Esophagus muscularis mucosa (tissue), 4 donors: ENCODE results near the gene OSGIN1. TPM values are rescaled to one million over a fixed set of nuclear protein-coding genes. Genes with fewer than 3 reads are reported as not detected.

ENCODE experiments used
- DNase-seq: peaks from one replicate; pipeline ENCODE4 v3.0.0-alpha.2; 2017; ENCODE audit errors: extremely low spot score
- H3K27ac ChIP-seq, 4 donors: fragments of 200-600 bp; sonication (generic); replicated peaks in 1 of 4; 1 replicate in 3 of 4; 2 replicates in 1 of 4; pipeline ENCODE4 v1.5.1; 2016 to 2019; ENCODE audit warnings: mild to moderate bottlenecking in 1 of 4
- H3K27me3 ChIP-seq, 4 donors: fragments of 200-600 bp; sonication (generic); one replicate each; pipeline versions ENCODE4 v1.5.1 to v1.6.0; 2016 to 2019
- H3K36me3 ChIP-seq, 4 donors: fragments of 200-600 bp; sonication (generic); one replicate each; pipeline ENCODE4 v1.5.1; 2016 to 2019
- H3K4me1 ChIP-seq, 4 donors: fragments of 200-600 bp; sonication (generic); one replicate each; pipeline ENCODE4 v1.5.1; 2016 to 2019
- H3K4me3 ChIP-seq, 4 donors: fragments of 200-600 bp; sonication (generic); 1 replicate in 2 of 4; 2 replicates in 2 of 4; pipeline ENCODE4 v1.5.1; 2016 to 2019; ENCODE audit warnings: mild to moderate bottlenecking in 4 of 4, moderate library complexity in 1 of 4
- H3K9me3 ChIP-seq, 4 donors: fragments of 200-600 bp; sonication (generic); 1 replicate in 3 of 4; 2 replicates in 1 of 4; pipeline ENCODE4 v1.5.1; 2016 to 2019
- EP300 ChIP-seq: sonication (generic); formaldehyde crosslinking; IDR thresholded peaks from one replicate; pipeline ENCODE4 v1.6.1; 2017; ENCODE audit warnings: antibody characterized with exemption
- POLR2A ChIP-seq: fragments of 450-650 bp; IDR thresholded peaks from one replicate; pipeline ENCODE4 v1.6.1; 2017; ENCODE audit warnings: antibody characterized with exemption, moderate library complexity, mild to moderate bottlenecking, low read depth
- POLR2AphosphoS5 ChIP-seq, 2 donors: sonication (generic); formaldehyde crosslinking; IDR thresholded peaks; one replicate each; pipeline ENCODE4 v1.6.1; 2017; ENCODE audit warnings: antibody characterized with exemption in 2 of 2
- WGBS: methylation state at CpG from one replicate; pipeline ENCODE4 v1.1.5; 2018; 5-methylcytosine and 5-hydroxymethylcytosine counted together
- intact Hi-C: fragments of 100-400 bp; cut with DNase I; formaldehyde crosslinking; loops from one replicate; pipeline ENCODE4 v1.15.1; 2023
- total RNA-seq, 4 donors: library from RNA; depleted of rRNA; stranded (reverse); fragments of >200 nt; gene quantifications; one replicate each; pipeline versions ENCODE4 v1.1.0 to v1.2.1, GENCODE V29; 2016
- TF ChIP-seq, protein P1 (sequence below), 3 experiments: fragments of 200-600 bp in 2 of 3; fragments of 450-650 bp in 1 of 3; sonication (generic) in 2 of 3; IDR thresholded peaks; one replicate each; pipeline ENCODE4 v1.5.1; 2017 to 2019; ENCODE audit warnings: antibody characterized with exemption in 3 of 3, mild to moderate bottlenecking in 2 of 3, moderate library complexity in 1 of 3

OSGIN1 gene
- total RNA-seq, 4 donors from 2014 or later, result 7.1 to 17.6 (median 13.8) TPM

- no peak for DNase-seq
- Histone ChIP-seq H3K27me3 (no peaks in the 10 kb centered on the region), H3K36me3 (peaks cover 0 to 8% (median 4%) of the 10 kb centered on the region in 4 donors), H3K9me3 (no peaks in the 10 kb centered on the region), H3K4me3 (no peak overlapping the region), H3K27ac (no peak overlapping the region), H3K4me1 (peaks cover 0 to 3% (median 0%) of the 10 kb centered on the region in 4 donors)
- no peak for TF ChIP-seq POLR2AphosphoS5 (IDR thresholded peaks at IDR 0.05)
- no peak for TF ChIP-seq EP300
- TF ChIP-seq, protein P1, sequence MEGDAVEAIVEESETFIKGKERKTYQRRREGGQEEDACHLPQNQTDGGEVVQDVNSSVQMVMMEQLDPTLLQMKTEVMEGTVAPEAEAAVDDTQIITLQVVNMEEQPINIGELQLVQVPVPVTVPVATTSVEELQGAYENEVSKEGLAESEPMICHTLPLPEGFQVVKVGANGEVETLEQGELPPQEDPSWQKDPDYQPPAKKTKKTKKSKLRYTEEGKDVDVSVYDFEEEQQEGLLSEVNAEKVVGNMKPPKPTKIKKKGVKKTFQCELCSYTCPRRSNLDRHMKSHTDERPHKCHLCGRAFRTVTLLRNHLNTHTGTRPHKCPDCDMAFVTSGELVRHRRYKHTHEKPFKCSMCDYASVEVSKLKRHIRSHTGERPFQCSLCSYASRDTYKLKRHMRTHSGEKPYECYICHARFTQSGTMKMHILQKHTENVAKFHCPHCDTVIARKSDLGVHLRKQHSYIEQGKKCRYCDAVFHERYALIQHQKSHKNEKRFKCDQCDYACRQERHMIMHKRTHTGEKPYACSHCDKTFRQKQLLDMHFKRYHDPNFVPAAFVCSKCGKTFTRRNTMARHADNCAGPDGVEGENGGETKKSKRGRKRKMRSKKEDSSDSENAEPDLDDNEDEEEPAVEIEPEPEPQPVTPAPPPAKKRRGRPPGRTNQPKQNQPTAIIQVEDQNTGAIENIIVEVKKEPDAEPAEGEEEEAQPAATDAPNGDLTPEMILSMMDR (IDR thresholded peaks at IDR 0.05), result no peak
- TF ChIP-seq POLR2A, result no peak
- 91% methylated on average over 10 of the region's 10 CpGs for WGBS
- intact Hi-C loops, result no loop called here
Measured at GRCh38 chr16:83945587-83945986, 7.5 kb upstream of the OSGIN1 start.

- Histone ChIP-seq H3K36me3 (peaks cover 0 to 8% (median 4%) of the 10 kb centered on the region in 4 donors), H3K4me1 (peaks cover 0 to 3% (median 0%) of the 10 kb centered on the region in 4 donors), H3K27ac (no peak overlapping the region), H3K4me3 (no peak overlapping the region), H3K27me3 (no peaks in the 10 kb centered on the region), H3K9me3 (no peaks in the 10 kb centered on the region)
- intact Hi-C loops, result no loop called here
- 83% methylated on average over 20 of the region's 24 CpGs for WGBS
- TF ChIP-seq EP300 (no peak), POLR2AphosphoS5 (IDR thresholded peaks at IDR 0.05) (no peak), POLR2A (no peak)
- TF ChIP-seq, protein P1 (IDR thresholded peaks at IDR 0.05), result no peak
- DNase-seq, result no peak
Measured at GRCh38 chr16:83946154-83946780, 6.8 kb upstream of the OSGIN1 start.

DNA sequence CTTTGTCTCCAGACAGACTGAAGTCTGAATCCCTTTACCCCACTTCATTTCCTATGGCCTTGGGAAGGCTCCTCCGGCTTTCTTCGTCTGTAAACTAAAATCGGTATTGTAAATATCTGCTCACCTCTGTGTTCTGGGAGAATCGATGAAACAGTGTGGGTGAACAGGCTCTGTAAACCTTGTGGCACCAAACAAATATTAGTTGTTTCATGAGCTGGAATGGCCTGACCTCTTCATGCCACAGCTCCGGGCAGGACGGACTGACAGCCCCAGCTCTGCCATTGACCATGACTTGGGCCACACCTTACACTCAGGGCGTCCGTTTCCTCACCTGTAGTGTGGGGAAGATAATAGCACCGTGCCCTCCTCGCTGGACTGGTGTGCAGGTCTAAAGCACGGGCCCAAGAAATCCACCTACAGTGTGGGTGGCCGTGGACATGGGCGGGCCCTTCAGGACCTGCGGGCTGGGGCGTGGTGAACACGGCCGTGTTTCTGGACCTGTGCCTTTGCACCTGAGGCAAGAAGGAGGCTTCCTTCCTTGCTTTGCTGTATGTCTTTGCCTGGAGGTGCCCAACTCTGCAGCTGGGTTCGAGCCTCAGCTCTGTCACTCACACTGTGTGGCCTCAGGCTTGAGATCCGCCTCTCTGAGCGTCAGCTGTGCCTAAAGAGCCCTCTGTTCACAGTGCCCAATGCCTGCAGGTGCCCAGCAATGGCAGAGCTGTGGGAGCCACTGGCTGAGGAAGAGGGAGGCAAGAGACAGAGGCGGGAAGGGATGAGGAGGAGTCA lies 6.1 kb upstream of the OSGIN1 start:
- 77% methylated on average over 12 of the region's 21 CpGs for WGBS
- peaks cover 0 to 3% (median under 1%) of the 10 kb centered on the region in 4 donors for H3K4me1 ChIP-seq
- H3K27me3 ChIP-seq, result no peaks in the 10 kb centered on the region
- no peak for DNase-seq
- no peak overlapping the region for H3K27ac ChIP-seq
- H3K36me3 ChIP-seq, result peaks cover 0 to 8% (median 4%) of the 10 kb centered on the region in 4 donors
- H3K4me3 ChIP-seq, result no peak overlapping the region
- intact Hi-C loops, result no loop called here
- TF ChIP-seq, protein P1 (IDR thresholded peaks at IDR 0.05), result no peak
- no peak for TF ChIP-seq EP300
- TF ChIP-seq POLR2A, result no peak
- TF ChIP-seq POLR2AphosphoS5 (IDR thresholded peaks at IDR 0.05), result no peak
- no peaks in the 10 kb centered on the region for H3K9me3 ChIP-seq

- no peaks in the 10 kb centered on the region for H3K9me3 ChIP-seq
- DNase-seq, result no peak
- no peak overlapping the region for H3K4me3 ChIP-seq
- H3K27ac ChIP-seq, result no peak overlapping the region
- no peak for TF ChIP-seq POLR2AphosphoS5 (IDR thresholded peaks at IDR 0.05)
- TF ChIP-seq, protein P1 (IDR thresholded peaks at IDR 0.05), result no peak
- no peak for TF ChIP-seq POLR2A
- no peak for TF ChIP-seq EP300
- intact Hi-C loops, result no loop called here
- no peaks in the 10 kb centered on the region for H3K27me3 ChIP-seq
- peaks cover 0 to 8% (median 4%) of the 10 kb centered on the region in 4 donors for H3K36me3 ChIP-seq
- H3K4me1 ChIP-seq, result peaks cover 7 to 11% (median 8%) of the 10 kb centered on the region in 4 donors
- WGBS, result 86% methylated on average over 11 of the region's 14 CpGs
Measured at GRCh38 chr16:83947642-83948234, 5.3 kb upstream of the OSGIN1 start.
